ENCODE measurements around the gene DPYD. TPM values are rescaled to one million over a fixed set of nuclear protein-coding genes. Genes with fewer than 3 reads are reported as not detected.

Gene DPYD
- total and polyA plus RNA-seq, 2 donors from 2014 or later = 4.9 to 41.6 TPM

DNA sequence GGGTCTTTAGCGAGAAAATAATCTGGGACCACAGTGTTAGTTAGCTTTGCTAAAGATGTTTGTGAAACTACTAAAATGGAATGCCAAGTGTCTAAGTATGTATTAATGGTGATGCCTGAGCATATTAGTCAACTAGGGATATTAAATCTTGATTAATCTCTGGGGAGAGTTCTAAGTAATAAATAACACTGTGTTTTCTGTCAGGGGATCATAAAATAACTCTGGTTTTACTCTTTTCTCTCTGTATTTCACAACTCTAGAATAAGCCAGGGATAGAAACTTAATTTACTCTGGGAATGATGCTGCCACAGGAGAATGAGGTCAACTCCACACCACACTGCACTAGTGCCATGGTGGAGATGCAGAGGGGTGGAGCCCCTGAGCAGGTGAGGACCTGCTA, 800.0 kb downstream of the DPYD start:
- Histone ChIP-seq H3K4me1 (ENCODE audit: control insufficient read depth in 2 of 3, insufficient read depth in 2 of 3, low read depth in 1 of 3, low read length in 3 of 3) (no peaks in the 10 kb centered on the region), H3K9ac (ENCODE audit: low read length in 3 of 3) (no peak overlapping the region), H3K9me3 (ENCODE audit: control insufficient read depth in 2 of 3, insufficient read depth in 1 of 3, low read length in 3 of 3) (no peaks in the 10 kb centered on the region), H3K27me3 (ENCODE audit: control insufficient read depth, insufficient read depth, low read length) (no peaks in the 10 kb centered on the region), H3K36me3 (ENCODE audit: control insufficient read depth in 2 of 3, insufficient read depth in 3 of 3, low read length in 3 of 3) (no peaks in the 10 kb centered on the region), H3K4me3 (ENCODE audit: low read length in 3 of 3) (no peak overlapping the region), H3K27ac (ENCODE audit: low read depth in 2 of 2, low read length in 2 of 2) (no peak overlapping the region)
- no peak for TF ChIP-seq CTCF (IDR thresholded peaks at IDR 0.05; ENCODE audit: borderline replicate concordance, extremely low read depth, insufficient read depth)
- intact Hi-C loops (cut with DNase I) = no loop called here
- peak in 1 of 5 donors; percentile 15 for DNase-seq
- no peak for FAIRE-seq

GRCh38 chr1:97119260-97120158, 801.3 kb downstream of the DPYD start:
- no peak for FAIRE-seq
- intact Hi-C loops (cut with DNase I) = no loop called here
- H3K9me3 ChIP-seq (ENCODE audit: control insufficient read depth in 2 of 3, insufficient read depth in 1 of 3, low read length in 3 of 3) = no peaks in the 10 kb centered on the region
- no peaks in the 10 kb centered on the region for H3K4me1 ChIP-seq (ENCODE audit: control insufficient read depth in 2 of 3, insufficient read depth in 2 of 3, low read depth in 1 of 3, low read length in 3 of 3)
- no peak overlapping the region for H3K4me3 ChIP-seq (ENCODE audit: low read length in 3 of 3)
- no peak for TF ChIP-seq CTCF (IDR thresholded peaks at IDR 0.05; ENCODE audit: borderline replicate concordance, extremely low read depth, insufficient read depth)
- H3K36me3 ChIP-seq (ENCODE audit: control insufficient read depth in 2 of 3, insufficient read depth in 3 of 3, low read length in 3 of 3) = no peaks in the 10 kb centered on the region
- H3K27me3 ChIP-seq (ENCODE audit: control insufficient read depth, insufficient read depth, low read length) = no peaks in the 10 kb centered on the region
- no peak for DNase-seq
- H3K9ac ChIP-seq (ENCODE audit: low read length in 3 of 3) = no peak overlapping the region
- H3K27ac ChIP-seq (ENCODE audit: low read depth in 2 of 2, low read length in 2 of 2) = no peak overlapping the region

GRCh38 chr1:97114842-97115241, 806.0 kb downstream of the DPYD start:
- TF ChIP-seq CTCF (IDR thresholded peaks at IDR 0.05; ENCODE audit: borderline replicate concordance, extremely low read depth, insufficient read depth) = no peak
- no peaks in the 10 kb centered on the region for H3K36me3 ChIP-seq (ENCODE audit: control insufficient read depth in 2 of 3, insufficient read depth in 3 of 3, low read length in 3 of 3)
- H3K27ac ChIP-seq (ENCODE audit: low read depth in 2 of 2, low read length in 2 of 2) = no peak overlapping the region
- no peak for FAIRE-seq
- intact Hi-C loops (cut with DNase I) = no loop called here
- no peaks in the 10 kb centered on the region for H3K4me1 ChIP-seq (ENCODE audit: control insufficient read depth in 2 of 3, insufficient read depth in 2 of 3, low read depth in 1 of 3, low read length in 3 of 3)
- H3K4me3 ChIP-seq (ENCODE audit: low read length in 3 of 3) = no peak overlapping the region
- DNase-seq = no peak
- H3K27me3 ChIP-seq (ENCODE audit: control insufficient read depth, insufficient read depth, low read length) = no peaks in the 10 kb centered on the region
- H3K9ac ChIP-seq (ENCODE audit: low read length in 3 of 3) = no peak overlapping the region
- H3K9me3 ChIP-seq (ENCODE audit: control insufficient read depth in 2 of 3, insufficient read depth in 1 of 3, low read length in 3 of 3) = no peaks in the 10 kb centered on the region

All from kidney (tissue), 14 donors.